Measurements from ENCODE around the gene TOMM70.

GRCh38 chr3:100429187-100429716, 28.4 kb upstream of the TOMM70 start:
- TF ChIP-seq CTCF (IDR thresholded peaks at IDR 0.05; ENCODE audit: low read length) (no peak), EZH2 (optimal IDR thresholded peaks at IDR 0.05; ENCODE audit: low read depth, low read length) (no peak), EZH2phosphoT487 (IDR thresholded peaks at IDR 0.05; ENCODE audit: low read length) (no peak)
